ENCODE measurements around the gene TMEM131L.
"Not testable (repeated sequence)": the region's sequence is repeated elsewhere in the genome, so short reads cannot be mapped to it uniquely, and the experiment has no call there.

Gene TMEM131L

GRCh38 chr4:153573221-153573620 is 107.1 kb downstream of the TMEM131L start:
- DNase-seq (ENCODE audit: low read depth in 2 of 3, low spot score in 2 of 3): no peak

DNA sequence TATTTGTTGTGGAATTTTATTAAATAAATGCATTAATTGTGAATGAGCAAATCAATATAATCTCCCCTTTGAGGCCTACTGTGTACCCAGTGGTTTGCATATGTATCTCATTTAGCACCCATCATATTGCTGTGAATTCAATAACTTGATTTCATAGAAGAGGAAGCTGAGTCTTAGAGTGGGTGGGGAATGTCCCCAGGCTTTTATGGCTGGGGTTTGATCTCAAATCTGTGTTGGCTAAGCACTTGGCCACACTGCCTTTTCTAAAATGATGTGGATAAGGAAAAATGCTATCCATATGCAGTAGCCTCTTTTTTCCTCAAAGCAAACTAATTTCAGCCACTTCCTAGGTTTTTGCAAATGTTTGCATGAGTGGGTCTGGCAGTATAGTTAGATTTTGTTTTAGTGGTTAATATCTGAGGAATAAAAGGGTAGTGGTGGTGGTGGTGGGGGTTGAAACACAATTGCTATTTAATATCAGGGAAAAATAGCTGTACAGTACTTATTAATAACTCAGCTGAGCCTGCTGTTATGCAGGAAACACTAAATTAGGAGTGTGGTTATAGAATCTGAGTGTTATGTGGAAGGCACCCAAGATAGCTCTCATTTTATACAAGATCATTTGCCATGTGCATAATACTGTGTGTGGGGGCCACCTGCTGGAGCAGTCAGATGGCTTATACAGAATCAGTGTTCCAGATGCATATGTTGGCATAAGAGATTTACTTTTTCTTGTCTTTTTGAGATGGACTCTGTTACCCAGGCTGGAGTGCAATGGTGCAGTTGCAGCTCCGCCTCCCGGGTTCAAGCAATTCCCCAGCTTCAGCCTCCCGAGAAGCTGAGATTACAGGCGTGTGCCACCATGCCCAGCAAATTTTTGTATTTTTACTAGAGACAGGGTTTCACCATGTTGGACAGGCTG is 108.0 kb downstream of the TMEM131L start:
- no peak for DNase-seq (ENCODE audit: low read depth in 2 of 3, low spot score in 2 of 3)

DNA sequence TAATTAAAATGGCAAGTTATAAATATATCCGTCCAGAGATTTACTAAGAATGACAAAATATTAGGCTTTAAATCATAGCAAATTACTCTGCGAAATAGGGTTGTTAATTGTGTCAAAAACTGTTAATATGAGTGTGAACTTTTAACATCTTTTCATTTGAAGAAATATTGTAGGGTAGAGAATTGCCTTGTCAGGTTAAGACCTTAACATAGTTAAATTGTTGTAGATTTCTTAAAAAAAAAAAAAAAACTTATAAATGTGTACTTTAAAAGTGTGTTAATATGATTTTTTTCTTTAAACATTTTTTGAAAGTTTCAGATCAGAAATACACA is 110.2 kb downstream of the TMEM131L start:
- DNase-seq (ENCODE audit: low read depth in 2 of 3, low spot score in 2 of 3): no peak

DNA sequence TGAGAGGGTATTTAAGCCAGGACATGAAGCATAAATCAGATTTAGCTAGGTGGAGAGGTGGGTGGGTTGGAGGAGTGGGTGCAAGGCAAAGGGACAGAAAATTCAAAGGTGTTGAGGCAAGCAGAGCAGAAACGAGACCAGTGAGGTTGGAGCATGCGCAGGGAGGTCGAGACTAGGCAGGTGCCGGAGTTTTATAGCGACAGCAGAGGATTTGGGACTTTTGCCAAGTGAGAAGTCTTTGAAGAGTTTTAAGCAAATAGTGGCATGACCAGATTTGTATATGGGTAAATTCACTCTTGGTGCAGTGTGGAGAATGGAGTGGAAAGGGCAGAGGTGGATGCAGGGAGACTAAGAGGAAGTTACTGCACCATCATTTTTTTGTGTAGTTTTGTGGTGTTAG is 110.9 kb downstream of the TMEM131L start:
- no peak for DNase-seq (ENCODE audit: low read depth in 2 of 3, low spot score in 2 of 3)

DNA sequence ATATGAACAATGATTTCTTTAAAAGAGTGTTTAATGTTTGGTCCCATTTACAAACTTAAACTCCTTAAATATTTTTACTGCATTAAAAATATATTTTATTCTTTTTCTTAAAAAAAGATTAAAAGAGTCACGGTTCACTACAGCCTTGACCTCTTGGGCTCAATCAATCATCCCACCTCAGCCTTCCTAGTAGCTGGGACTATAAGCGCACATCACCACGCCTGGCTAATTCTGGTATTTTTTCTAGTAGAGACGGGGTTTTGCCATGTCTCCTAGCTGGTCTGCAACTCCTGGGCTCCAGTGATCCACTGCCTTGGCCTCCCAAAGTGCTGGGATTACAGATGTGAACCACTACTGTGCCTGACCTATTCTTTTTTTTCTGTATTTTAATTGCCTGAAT is 113.2 kb downstream of the TMEM131L start:
- DNase-seq (ENCODE audit: low read depth in 2 of 3, low spot score in 2 of 3): no peak

GRCh38 chr4:153579872-153580271 is 113.7 kb downstream of the TMEM131L start:
- DNase-seq (ENCODE audit: low read depth in 2 of 3, low spot score in 2 of 3): no peak

GRCh38 chr4:153582954-153583702 is 117.0 kb downstream of the TMEM131L start:
- no peak for DNase-seq (ENCODE audit: low read depth in 2 of 3, low spot score in 2 of 3)

- no peak for DNase-seq (ENCODE audit: low read depth in 2 of 3, low spot score in 2 of 3)
These were observed 118.9 kb downstream of the TMEM131L start for GRCh38 chr4:153585026-153585425.

GRCh38 chr4:153589703-153590595 is 123.8 kb downstream of the TMEM131L start:
- no peak for DNase-seq (ENCODE audit: low read depth in 2 of 3, low spot score in 2 of 3)

DNA sequence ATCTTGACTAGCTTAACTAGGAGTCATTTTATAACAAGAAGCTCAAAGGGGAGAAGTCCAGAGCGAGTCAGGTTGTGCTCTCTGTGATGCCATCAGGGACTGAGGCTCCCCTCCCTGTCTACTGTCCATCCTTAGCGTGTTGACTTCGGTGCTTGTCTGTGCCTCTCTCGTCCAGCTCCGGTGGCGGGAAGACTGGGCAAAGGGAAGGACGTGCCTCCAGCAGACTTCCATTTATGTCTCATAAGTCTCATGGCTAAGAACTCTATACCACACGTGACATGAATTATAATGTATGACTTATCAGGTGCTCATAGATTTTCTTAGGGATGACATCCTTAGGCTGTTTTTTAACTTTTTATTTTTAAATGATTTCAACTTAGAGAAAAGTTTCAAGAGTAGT is 125.3 kb downstream of the TMEM131L start:
- DNase-seq (ENCODE audit: low read depth in 2 of 3, low spot score in 2 of 3): no peak

DNA sequence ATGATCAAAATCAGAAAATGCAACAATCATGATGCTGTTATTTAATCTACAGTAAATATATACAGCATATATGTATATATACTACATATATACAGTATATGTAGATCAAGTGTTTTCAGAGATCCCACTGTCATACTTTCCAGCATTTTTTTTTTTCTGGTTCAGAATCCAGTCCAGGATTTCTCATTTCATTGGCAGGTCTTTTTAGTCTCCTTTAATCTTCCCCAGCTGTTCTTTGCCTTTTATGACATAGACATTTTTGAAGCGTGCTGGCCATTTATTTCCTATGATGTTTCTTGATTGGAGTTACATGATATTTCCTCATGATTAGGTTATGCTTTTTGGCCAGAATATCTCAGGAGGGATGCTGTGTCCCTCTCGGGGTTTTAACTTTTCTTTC is 125.9 kb downstream of the TMEM131L start:
- DNase-seq (ENCODE audit: low read depth in 2 of 3, low spot score in 2 of 3): no peak

- DNase-seq (ENCODE audit: low read depth in 2 of 3, low spot score in 2 of 3): no peak
These were observed 127.0 kb downstream of the TMEM131L start for GRCh38 chr4:153593161-153593560.

DNA sequence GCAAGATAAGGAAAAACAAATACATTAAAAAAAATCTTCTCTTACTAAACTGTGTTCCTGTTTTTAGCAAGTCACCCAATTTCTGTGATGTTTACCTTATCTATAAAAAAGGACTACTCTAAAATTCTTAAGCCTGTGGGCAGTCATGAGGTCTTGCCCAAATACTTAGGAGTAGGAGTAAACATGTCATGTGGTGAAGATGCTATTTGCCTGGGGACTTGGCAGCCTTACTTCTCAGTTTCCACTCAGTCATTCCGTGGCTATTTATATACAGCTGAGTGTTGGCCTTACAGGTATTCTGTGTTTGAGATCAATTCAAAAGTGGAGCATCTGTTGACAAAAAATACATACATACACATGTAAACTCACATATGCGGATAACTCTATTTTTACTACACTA is 128.1 kb downstream of the TMEM131L start:
- no peak for DNase-seq (ENCODE audit: low read depth in 2 of 3, low spot score in 2 of 3)

DNA sequence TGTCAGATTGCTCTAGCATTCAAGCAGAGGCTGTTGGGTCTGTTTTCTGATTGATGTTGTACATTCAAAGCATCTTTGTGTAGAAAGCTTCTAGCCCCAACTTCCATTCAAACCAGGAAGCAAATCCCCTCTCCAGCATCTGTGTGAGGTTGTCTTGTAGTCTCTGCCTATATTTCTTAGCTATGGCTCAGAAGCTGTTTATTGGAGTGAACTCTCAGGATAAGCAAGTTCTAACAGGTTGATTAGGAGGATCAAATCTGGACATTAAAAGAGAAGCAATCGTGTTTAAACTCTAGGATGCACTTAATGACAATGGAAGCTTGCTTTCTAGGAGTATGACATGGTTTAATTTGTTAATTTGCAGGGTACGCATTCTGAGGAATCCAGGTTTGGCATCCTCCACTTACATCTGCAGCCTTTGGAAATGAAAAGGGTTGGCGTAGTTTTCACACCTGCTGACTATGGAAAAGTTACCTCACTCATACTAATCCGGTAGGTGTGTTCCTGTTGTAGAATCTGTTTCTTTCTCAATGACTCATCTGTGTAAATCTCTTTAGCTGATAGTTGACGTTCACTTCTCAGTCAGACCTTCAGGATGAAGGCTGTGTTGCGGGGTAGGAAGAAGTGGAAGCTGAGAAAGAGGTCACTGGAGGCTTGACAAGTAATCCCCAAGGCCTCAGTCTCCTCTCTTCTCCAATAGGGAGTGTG is 129.9 kb downstream of the TMEM131L start:
- DNase-seq (ENCODE audit: low read depth in 2 of 3, low spot score in 2 of 3): no peak

DNA sequence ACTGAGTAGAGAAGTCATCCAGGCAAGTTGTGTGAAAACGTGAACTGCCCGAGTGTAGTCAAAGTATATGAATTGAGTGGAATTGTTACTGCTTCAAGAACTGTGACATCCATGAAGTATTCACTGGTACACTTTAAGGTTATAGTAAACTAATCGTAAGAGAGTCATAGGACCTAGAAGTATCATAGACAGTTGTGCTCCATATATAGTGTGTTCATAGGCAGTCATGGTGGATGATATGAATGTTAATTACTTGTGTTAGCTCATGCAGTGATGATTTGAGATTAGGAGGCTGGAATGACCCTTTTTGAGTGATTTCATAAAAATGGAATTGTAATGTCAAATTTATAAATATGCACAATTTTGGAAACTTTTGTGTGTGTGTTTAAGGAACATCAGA is 136.6 kb downstream of the TMEM131L start:
- no peak for DNase-seq (ENCODE audit: low read depth in 2 of 3, low spot score in 2 of 3)

GRCh38 chr4:153603258-153603657 is 137.1 kb downstream of the TMEM131L start:
- no peak for DNase-seq (ENCODE audit: low read depth in 2 of 3, low spot score in 2 of 3)

DNA sequence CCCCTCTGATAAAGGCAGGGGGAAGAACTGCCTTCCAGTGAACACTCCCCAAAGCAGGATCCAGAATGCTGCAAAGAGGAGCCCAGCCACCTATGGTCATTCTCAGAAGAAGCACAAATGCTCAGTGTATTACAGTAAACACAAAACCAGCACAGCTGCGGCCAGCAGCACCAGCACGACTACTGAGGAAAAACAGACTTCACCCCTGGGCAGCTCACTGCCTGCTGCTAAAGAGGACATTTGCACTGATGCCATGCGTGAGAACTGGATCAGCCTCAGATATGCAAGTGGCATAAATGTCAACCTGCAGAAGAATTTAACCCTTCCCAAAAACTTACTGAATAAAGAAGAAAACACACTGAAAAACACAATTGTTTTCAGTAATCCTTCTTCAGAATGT is 137.7 kb downstream of the TMEM131L start:
- no peak for DNase-seq (ENCODE audit: low read depth in 2 of 3, low spot score in 2 of 3)

GRCh38 chr4:153609070-153609469 is 142.9 kb downstream of the TMEM131L start:
- DNase-seq (ENCODE audit: low read depth in 2 of 3, low spot score in 2 of 3): not testable (repeated sequence)

DNA sequence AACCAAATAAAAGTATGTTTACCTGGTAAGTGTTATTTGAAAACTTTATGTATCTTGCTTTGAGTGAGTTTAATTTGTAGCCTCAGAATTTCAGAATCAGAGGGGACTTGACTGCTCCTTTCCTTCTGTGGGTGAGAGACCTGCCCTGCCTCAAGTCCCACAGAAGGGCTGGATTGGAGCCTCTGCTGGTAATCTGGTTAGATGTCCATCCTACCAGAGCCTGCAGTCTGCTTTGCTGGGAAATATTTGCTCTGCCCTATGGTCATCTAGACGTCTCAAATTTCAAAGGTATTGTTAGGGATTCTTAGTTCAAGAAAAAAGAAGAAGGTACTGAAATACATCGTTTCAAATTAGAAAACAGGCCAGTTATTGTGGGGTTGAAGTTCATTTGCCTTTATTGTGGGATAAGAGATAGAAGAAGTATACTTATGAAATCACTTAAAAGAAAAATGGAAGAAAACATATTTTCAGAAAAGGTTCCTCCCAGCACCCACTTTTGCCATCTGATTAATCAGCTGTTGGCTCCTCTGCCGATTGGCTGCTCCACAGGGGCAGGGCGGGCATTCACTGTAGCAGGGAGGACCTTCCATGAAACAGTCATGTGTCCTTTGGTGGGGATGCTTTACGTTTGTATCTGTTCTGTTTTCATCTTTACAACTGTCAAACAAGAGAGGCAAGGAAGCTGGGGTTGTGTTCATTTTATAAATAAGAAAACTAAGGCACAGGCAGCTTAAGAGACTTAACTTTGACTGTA is 144.6 kb downstream of the TMEM131L start:
- no peak for DNase-seq (ENCODE audit: low read depth in 2 of 3, low spot score in 2 of 3)

DNA sequence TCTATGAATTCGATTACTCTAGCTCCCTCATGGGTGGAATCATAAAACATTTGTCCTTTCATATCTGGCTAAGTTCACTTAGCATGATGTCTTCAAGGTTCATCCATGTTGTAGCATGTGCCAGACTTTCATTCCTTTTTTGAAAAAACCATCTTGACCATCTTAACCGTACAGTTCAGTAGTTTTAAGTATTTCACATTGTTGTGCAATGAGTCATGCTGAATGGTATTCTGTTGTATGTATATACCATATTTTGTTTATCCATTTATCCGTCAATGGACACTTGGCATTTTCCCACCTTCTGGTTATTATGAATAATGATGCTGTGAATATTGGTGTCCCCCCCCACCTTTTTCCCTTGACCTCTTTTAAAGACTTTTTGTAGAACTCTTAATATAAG is 145.5 kb downstream of the TMEM131L start:
- no peak for DNase-seq (ENCODE audit: low read depth in 2 of 3, low spot score in 2 of 3)

All from activated CD8-positive, alpha-beta memory T cell treated with anti-CD3 and anti-CD28 coated beads for 48 hours (primary cell).